ENCODE measurements around the gene TGFA.

DNA sequence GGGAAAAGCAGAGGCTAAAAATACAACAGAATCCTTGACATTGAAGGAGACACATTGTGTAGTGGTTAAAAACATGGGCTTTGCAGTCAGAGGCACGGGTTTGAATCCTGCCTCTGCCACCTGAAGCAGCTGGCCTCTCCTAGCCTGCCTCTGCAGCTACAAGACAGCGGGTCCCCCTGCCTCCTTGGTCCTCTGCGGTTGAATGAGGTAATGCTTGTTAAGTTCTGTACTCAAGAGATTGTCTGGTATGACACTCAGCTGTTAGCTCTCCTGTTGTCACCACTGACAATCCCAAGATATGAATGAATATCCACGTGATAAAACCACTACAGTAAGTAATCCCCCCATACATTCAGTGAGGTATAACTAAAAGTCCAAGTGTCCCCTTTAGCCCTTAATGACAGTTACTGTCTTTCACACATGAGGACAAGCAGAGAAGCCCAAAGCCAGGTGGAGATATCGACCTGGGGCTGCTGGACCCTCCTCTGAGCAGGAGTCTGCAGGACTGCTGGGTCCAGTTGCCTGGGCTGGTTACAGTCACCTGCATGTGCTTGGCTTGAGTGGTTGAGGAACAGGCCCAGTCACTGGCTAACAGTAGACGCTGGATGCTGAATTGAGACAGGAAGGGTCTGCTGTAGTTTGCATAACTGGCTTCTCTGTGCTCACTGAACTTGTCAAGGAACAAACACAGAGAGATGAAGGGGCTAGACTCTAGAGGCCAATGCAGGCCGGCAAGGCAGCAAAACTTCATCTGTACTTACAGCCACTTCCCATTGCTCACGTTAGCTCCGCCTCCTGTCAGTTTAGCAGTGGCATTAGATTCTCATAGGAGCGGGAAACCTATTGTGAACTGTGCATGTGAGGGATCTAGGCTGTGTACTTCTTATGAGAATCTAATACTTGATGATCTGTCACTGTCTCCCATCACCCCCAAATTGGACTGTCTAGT lies 85.5 kb downstream of the TGFA start:
- TF ChIP-seq, protein P1, sequence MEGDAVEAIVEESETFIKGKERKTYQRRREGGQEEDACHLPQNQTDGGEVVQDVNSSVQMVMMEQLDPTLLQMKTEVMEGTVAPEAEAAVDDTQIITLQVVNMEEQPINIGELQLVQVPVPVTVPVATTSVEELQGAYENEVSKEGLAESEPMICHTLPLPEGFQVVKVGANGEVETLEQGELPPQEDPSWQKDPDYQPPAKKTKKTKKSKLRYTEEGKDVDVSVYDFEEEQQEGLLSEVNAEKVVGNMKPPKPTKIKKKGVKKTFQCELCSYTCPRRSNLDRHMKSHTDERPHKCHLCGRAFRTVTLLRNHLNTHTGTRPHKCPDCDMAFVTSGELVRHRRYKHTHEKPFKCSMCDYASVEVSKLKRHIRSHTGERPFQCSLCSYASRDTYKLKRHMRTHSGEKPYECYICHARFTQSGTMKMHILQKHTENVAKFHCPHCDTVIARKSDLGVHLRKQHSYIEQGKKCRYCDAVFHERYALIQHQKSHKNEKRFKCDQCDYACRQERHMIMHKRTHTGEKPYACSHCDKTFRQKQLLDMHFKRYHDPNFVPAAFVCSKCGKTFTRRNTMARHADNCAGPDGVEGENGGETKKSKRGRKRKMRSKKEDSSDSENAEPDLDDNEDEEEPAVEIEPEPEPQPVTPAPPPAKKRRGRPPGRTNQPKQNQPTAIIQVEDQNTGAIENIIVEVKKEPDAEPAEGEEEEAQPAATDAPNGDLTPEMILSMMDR (IDR thresholded peaks at IDR 0.05) = no peak
- TF ChIP-seq POLR2A (IDR thresholded peaks at IDR 0.05) = no peak
- TF ChIP-seq EP300 (IDR thresholded peaks at IDR 0.05) = no peak

Measured in upper lobe of left lung (tissue), 4 donors.